ENCODE measurements around the gene POU2F3.

POU2F3 gene

DNA sequence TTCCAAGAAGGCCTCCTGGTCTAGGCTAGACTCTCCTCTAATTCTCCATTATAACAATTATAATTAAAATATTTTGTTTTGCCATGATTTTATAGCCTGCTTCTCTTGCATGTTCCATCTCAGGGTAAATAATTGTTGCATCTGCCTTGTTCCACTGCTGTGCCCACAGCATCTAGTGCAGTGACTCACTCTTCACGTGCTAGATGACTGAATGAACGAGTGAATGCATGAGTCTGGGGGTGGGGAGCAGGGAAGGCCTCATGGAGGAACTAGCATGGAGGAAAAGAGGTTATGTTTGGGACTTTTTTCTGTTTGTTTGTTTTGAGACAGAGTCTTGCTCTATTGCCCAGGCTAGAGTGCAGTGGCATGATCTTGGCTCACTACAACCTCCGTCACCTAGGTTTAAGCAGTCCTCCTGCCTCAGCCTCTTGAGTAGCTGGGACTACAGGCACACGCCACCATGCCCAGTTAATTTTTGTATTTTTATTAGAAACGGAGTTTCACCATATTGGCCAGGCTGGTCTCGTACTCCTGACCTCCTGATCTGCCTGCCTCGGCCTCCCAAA, 34.3 kb upstream of the POU2F3 start:
- TF ChIP-seq, protein P1, sequence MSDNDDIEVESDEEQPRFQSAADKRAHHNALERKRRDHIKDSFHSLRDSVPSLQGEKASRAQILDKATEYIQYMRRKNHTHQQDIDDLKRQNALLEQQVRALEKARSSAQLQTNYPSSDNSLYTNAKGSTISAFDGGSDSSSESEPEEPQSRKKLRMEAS (IDR thresholded peaks at IDR 0.05): no peak
- TF ChIP-seq TAF1 (IDR thresholded peaks at IDR 0.05; ENCODE audit: low read depth) (no peak), ZBTB7A (IDR thresholded peaks at IDR 0.05; ENCODE audit: low read depth) (no peak), CEBPB (IDR thresholded peaks at IDR 0.05) (no peak)
- TF ChIP-seq, protein P2, sequence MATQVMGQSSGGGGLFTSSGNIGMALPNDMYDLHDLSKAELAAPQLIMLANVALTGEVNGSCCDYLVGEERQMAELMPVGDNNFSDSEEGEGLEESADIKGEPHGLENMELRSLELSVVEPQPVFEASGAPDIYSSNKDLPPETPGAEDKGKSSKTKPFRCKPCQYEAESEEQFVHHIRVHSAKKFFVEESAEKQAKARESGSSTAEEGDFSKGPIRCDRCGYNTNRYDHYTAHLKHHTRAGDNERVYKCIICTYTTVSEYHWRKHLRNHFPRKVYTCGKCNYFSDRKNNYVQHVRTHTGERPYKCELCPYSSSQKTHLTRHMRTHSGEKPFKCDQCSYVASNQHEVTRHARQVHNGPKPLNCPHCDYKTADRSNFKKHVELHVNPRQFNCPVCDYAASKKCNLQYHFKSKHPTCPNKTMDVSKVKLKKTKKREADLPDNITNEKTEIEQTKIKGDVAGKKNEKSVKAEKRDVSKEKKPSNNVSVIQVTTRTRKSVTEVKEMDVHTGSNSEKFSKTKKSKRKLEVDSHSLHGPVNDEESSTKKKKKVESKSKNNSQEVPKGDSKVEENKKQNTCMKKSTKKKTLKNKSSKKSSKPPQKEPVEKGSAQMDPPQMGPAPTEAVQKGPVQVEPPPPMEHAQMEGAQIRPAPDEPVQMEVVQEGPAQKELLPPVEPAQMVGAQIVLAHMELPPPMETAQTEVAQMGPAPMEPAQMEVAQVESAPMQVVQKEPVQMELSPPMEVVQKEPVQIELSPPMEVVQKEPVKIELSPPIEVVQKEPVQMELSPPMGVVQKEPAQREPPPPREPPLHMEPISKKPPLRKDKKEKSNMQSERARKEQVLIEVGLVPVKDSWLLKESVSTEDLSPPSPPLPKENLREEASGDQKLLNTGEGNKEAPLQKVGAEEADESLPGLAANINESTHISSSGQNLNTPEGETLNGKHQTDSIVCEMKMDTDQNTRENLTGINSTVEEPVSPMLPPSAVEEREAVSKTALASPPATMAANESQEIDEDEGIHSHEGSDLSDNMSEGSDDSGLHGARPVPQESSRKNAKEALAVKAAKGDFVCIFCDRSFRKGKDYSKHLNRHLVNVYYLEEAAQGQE (IDR thresholded peaks at IDR 0.05; ENCODE audit: low read depth): no peak

- no peak for TF ChIP-seq TAF1 (IDR thresholded peaks at IDR 0.05; ENCODE audit: low read depth)
- TF ChIP-seq, protein P3, sequence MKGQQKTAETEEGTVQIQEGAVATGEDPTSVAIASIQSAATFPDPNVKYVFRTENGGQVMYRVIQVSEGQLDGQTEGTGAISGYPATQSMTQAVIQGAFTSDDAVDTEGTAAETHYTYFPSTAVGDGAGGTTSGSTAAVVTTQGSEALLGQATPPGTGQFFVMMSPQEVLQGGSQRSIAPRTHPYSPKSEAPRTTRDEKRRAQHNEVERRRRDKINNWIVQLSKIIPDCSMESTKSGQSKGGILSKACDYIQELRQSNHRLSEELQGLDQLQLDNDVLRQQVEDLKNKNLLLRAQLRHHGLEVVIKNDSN (IDR thresholded peaks at IDR 0.05): no peak
Measured at GRCh38 chr11:120207512-120207911, 32.4 kb upstream of the POU2F3 start.

DNA sequence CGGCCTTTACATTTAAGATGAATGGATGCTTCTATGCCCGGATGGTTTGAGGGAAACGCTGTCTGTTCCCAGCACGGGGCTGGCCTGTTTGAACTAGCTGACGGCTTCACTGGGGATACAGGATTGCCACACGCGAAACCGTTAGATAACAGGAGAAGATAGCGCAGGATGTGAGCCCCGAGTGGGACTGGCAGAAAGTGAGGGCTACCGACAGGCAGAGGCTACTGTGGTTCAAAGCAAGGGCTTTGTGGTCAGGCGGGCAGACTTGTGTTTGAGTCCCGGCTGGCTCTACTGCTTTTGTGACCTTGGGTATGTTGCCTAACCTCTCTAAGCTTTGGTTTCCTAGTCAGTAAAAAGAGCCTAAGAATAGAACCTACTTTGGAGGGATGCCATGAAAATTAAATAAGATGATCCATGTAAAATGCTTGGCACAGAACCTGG, 31.9 kb upstream of the POU2F3 start:
- TF ChIP-seq TAF1 (IDR thresholded peaks at IDR 0.05; ENCODE audit: low read depth) (no peak), TCF12 (IDR thresholded peaks at IDR 0.05; ENCODE audit: low read depth) (no peak), YY1 (IDR thresholded peaks at IDR 0.05; ENCODE audit: low read depth) (no peak), CREB1 (IDR thresholded peaks at IDR 0.05; ENCODE audit: low read depth) (no peak), EGR1 (IDR thresholded peaks at IDR 0.05) (no peak), ZBTB7A (IDR thresholded peaks at IDR 0.05; ENCODE audit: low read depth) (no peak), EP300 (IDR thresholded peaks at IDR 0.05; ENCODE audit: borderline replicate concordance) (no peak), FOXM1 (IDR thresholded peaks at IDR 0.05; ENCODE audit: borderline replicate concordance, low read depth) (no peak), TEAD4 (IDR thresholded peaks at IDR 0.05) (no peak), RAD21 (IDR thresholded peaks at IDR 0.05; ENCODE audit: low read depth) (no peak), NFIC (IDR thresholded peaks at IDR 0.05) (no peak)
- TF ChIP-seq, protein P3 (IDR thresholded peaks at IDR 0.05): no peak
- TF ChIP-seq, protein P2 (IDR thresholded peaks at IDR 0.05; ENCODE audit: low read depth): no peak

GRCh38 chr11:120208777-120209176, 31.2 kb upstream of the POU2F3 start:
- TF ChIP-seq YY1 (IDR thresholded peaks at IDR 0.05; ENCODE audit: low read depth) (no peak), FOXM1 (IDR thresholded peaks at IDR 0.05; ENCODE audit: borderline replicate concordance, low read depth) (no peak), RAD21 (IDR thresholded peaks at IDR 0.05; ENCODE audit: low read depth) (no peak), EP300 (IDR thresholded peaks at IDR 0.05; ENCODE audit: borderline replicate concordance) (no peak), CEBPB (IDR thresholded peaks at IDR 0.05) (no peak), TCF12 (IDR thresholded peaks at IDR 0.05; ENCODE audit: low read depth) (no peak), TAF1 (IDR thresholded peaks at IDR 0.05; ENCODE audit: low read depth) (no peak)
- TF ChIP-seq, protein P1 (IDR thresholded peaks at IDR 0.05): no peak
- TF ChIP-seq, protein P3 (IDR thresholded peaks at IDR 0.05): no peak

DNA sequence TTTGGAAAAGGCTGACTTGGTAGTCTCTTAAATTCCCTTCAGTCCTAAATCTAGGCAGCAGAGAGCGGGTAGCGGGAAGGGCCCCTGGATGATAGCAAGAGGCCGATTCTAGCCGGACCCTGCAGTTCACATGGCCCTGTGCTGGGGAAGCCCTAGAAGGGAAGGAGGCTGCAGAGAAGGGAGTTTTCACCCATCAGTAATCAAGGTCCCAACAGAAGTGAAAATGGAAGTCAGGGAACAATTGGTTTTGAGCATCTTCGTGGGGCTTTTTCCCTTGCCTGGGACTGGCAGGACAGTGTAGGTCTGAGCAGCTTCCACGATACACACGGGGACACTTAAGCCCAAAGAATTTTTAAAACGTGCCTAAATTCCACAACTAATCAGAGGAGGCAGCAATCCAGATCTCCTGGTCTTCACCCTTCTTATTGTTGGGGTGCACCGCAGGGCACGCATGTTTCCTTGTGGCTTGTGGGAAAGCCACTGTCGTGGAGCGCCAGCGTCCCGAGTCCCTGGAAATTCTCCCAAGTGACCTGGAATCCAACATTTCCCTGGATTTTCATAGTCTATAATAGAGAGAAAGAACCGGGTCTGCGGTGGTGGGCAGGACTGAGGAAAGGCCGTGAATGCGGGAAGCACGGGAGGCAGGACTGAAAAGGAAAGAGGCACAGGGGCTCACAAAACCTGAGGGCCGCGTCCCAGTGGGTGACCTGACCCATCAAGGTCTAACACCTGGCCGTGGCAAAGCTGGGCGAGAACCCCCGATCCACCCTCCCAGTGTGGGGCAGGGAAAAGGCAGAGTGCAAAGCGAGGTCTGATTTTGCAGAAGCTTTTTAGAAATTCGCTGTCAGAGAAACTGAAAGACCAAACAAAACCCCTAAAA, 30.0 kb upstream of the POU2F3 start:
- no peak for TF ChIP-seq TEAD4 (IDR thresholded peaks at IDR 0.05)
- no peak for TF ChIP-seq EGR1 (IDR thresholded peaks at IDR 0.05)
- TF ChIP-seq, protein P2 (IDR thresholded peaks at IDR 0.05; ENCODE audit: low read depth): no peak
- TF ChIP-seq EP300 (IDR thresholded peaks at IDR 0.05; ENCODE audit: borderline replicate concordance): no peak
- TF ChIP-seq YY1 (IDR thresholded peaks at IDR 0.05; ENCODE audit: low read depth): no peak
- TF ChIP-seq ZBTB7A (IDR thresholded peaks at IDR 0.05; ENCODE audit: low read depth): no peak
- TF ChIP-seq TAF1 (IDR thresholded peaks at IDR 0.05; ENCODE audit: low read depth): no peak
- TF ChIP-seq TCF12 (IDR thresholded peaks at IDR 0.05; ENCODE audit: low read depth): no peak
- TF ChIP-seq FOXM1 (IDR thresholded peaks at IDR 0.05; ENCODE audit: borderline replicate concordance, low read depth): no peak
- no peak for TF ChIP-seq NFIC (IDR thresholded peaks at IDR 0.05)
- TF ChIP-seq, protein P3 (IDR thresholded peaks at IDR 0.05): no peak
- no peak for TF ChIP-seq CEBPB (IDR thresholded peaks at IDR 0.05)
